Esophagus muscularis mucosa (tissue), 4 donors: ENCODE data around the gene MTUS2. TPM values are rescaled to one million over a fixed set of nuclear protein-coding genes. Genes with fewer than 3 reads are reported as not detected.
A peak's percentile ranks its signal among the peaks of the same experiment; 100 is the strongest.

Experiments used
- DNase-seq: peaks from one replicate; pipeline ENCODE4 v3.0.0-alpha.2; 2017; ENCODE audit errors: extremely low spot score
- H3K27ac ChIP-seq, 4 donors: fragments of 200-600 bp; sonication (generic); replicated peaks in 1 of 4; 1 replicate in 3 of 4; 2 replicates in 1 of 4; pipeline ENCODE4 v1.5.1; 2016 to 2019; ENCODE audit warnings: mild to moderate bottlenecking in 1 of 4
- H3K27me3 ChIP-seq, 4 donors: fragments of 200-600 bp; sonication (generic); one replicate each; pipeline versions ENCODE4 v1.5.1 to v1.6.0; 2016 to 2019
- H3K36me3 ChIP-seq, 4 donors: fragments of 200-600 bp; sonication (generic); one replicate each; pipeline ENCODE4 v1.5.1; 2016 to 2019
- H3K4me1 ChIP-seq, 4 donors: fragments of 200-600 bp; sonication (generic); one replicate each; pipeline ENCODE4 v1.5.1; 2016 to 2019
- H3K4me3 ChIP-seq, 4 donors: fragments of 200-600 bp; sonication (generic); 1 replicate in 2 of 4; 2 replicates in 2 of 4; pipeline ENCODE4 v1.5.1; 2016 to 2019; ENCODE audit warnings: mild to moderate bottlenecking in 4 of 4, moderate library complexity in 1 of 4
- H3K9me3 ChIP-seq, 4 donors: fragments of 200-600 bp; sonication (generic); 1 replicate in 3 of 4; 2 replicates in 1 of 4; pipeline ENCODE4 v1.5.1; 2016 to 2019
- CTCF ChIP-seq, 3 experiments: fragments of 200-600 bp in 2 of 3; fragments of 450-650 bp in 1 of 3; sonication (generic) in 2 of 3; IDR thresholded peaks; one replicate each; pipeline ENCODE4 v1.5.1; 2017 to 2019; ENCODE audit warnings: antibody characterized with exemption in 3 of 3, mild to moderate bottlenecking in 2 of 3, moderate library complexity in 1 of 3
- EP300 ChIP-seq: sonication (generic); formaldehyde crosslinking; IDR thresholded peaks from one replicate; pipeline ENCODE4 v1.6.1; 2017; ENCODE audit warnings: antibody characterized with exemption
- POLR2A ChIP-seq: fragments of 450-650 bp; IDR thresholded peaks from one replicate; pipeline ENCODE4 v1.6.1; 2017; ENCODE audit warnings: antibody characterized with exemption, moderate library complexity, mild to moderate bottlenecking, low read depth
- POLR2AphosphoS5 ChIP-seq, 2 donors: sonication (generic); formaldehyde crosslinking; IDR thresholded peaks; one replicate each; pipeline ENCODE4 v1.6.1; 2017; ENCODE audit warnings: antibody characterized with exemption in 2 of 2
- WGBS: methylation state at CpG from one replicate; pipeline ENCODE4 v1.1.5; 2018; 5-methylcytosine and 5-hydroxymethylcytosine counted together
- intact Hi-C: fragments of 100-400 bp; cut with DNase I; formaldehyde crosslinking; loops from one replicate; pipeline ENCODE4 v1.15.1; 2023
- total RNA-seq, 4 donors: library from RNA; depleted of rRNA; stranded (reverse); fragments of >200 nt; gene quantifications; one replicate each; pipeline versions ENCODE4 v1.1.0 to v1.2.1, GENCODE V29; 2016

MTUS2 gene
- total RNA-seq, 4 donors from 2014 or later: 7.1 to 46.2 (median 12.8) TPM

GRCh38 chr13:29109987-29110386, 289.8 kb downstream of the MTUS2 start:
- Histone ChIP-seq H3K27me3 (no peaks in the 10 kb centered on the region), H3K4me3 (no peak overlapping the region), H3K4me1 (peaks cover 9 to 29% (median 14%) of the 10 kb centered on the region in 4 donors), H3K36me3 (no peaks in the 10 kb centered on the region), H3K9me3 (no peaks in the 10 kb centered on the region), H3K27ac (peak overlapping the region in 3 of 4 donors; percentile 2 to 25 (median 20))
- intact Hi-C loops: no loop called here
- 59% methylated on average over 2 of the region's 2 CpGs for WGBS
- TF ChIP-seq EP300 (no peak), POLR2AphosphoS5 (IDR thresholded peaks at IDR 0.05) (no peak), CTCF (IDR thresholded peaks at IDR 0.05) (no peak), POLR2A (no peak)
- no peak for DNase-seq

GRCh38 chr13:29111446-29111845, 291.3 kb downstream of the MTUS2 start:
- TF ChIP-seq CTCF (IDR thresholded peaks at IDR 0.05): no peak
- no peak for TF ChIP-seq EP300
- no peak for TF ChIP-seq POLR2A
- TF ChIP-seq POLR2AphosphoS5 (IDR thresholded peaks at IDR 0.05): no peak
- no peak overlapping the region for H3K27ac ChIP-seq
- no peaks in the 10 kb centered on the region for H3K9me3 ChIP-seq
- 91% methylated on average over 2 of the region's 2 CpGs for WGBS
- H3K27me3 ChIP-seq: no peaks in the 10 kb centered on the region
- no peak for DNase-seq
- no peak overlapping the region for H3K4me3 ChIP-seq
- no peaks in the 10 kb centered on the region for H3K36me3 ChIP-seq
- H3K4me1 ChIP-seq: peaks cover 9 to 29% (median 14%) of the 10 kb centered on the region in 4 donors
- intact Hi-C loops: no loop called here

GRCh38 chr13:29115842-29116241, 295.7 kb downstream of the MTUS2 start:
- Histone ChIP-seq H3K9me3 (no peaks in the 10 kb centered on the region), H3K4me1 (peaks cover 0 to 6% (median 0%) of the 10 kb centered on the region in 4 donors), H3K27me3 (no peaks in the 10 kb centered on the region), H3K36me3 (no peaks in the 10 kb centered on the region), H3K27ac (no peak overlapping the region), H3K4me3 (no peak overlapping the region)
- DNase-seq: no peak
- no peak for TF ChIP-seq CTCF (IDR thresholded peaks at IDR 0.05)
- TF ChIP-seq EP300: no peak
- TF ChIP-seq POLR2A: no peak
- TF ChIP-seq POLR2AphosphoS5 (IDR thresholded peaks at IDR 0.05): no peak
- intact Hi-C loops: no loop called here
- 95% methylated on average over 1 of the region's 1 CpG for WGBS

GRCh38 chr13:29117663-29118062, 297.5 kb downstream of the MTUS2 start:
- H3K9me3 ChIP-seq: no peaks in the 10 kb centered on the region
- H3K4me3 ChIP-seq: no peak overlapping the region
- intact Hi-C loops: no loop called here
- DNase-seq: no peak
- H3K27me3 ChIP-seq: no peaks in the 10 kb centered on the region
- H3K27ac ChIP-seq: no peak overlapping the region
- H3K4me1 ChIP-seq: no peaks in the 10 kb centered on the region
- no peaks in the 10 kb centered on the region for H3K36me3 ChIP-seq
- 80% methylated on average over 8 of the region's 8 CpGs for WGBS
- no peak for TF ChIP-seq POLR2A
- no peak for TF ChIP-seq CTCF (IDR thresholded peaks at IDR 0.05)

- DNase-seq: no peak
- H3K27me3 ChIP-seq: no peaks in the 10 kb centered on the region
- 83% methylated on average over 1 of the region's 1 CpG for WGBS
- H3K4me3 ChIP-seq: no peak overlapping the region
- intact Hi-C loops: no loop called here
- no peaks in the 10 kb centered on the region for H3K9me3 ChIP-seq
- no peaks in the 10 kb centered on the region for H3K36me3 ChIP-seq
- TF ChIP-seq CTCF (IDR thresholded peaks at IDR 0.05): no peak
- no peak for TF ChIP-seq EP300
- TF ChIP-seq POLR2AphosphoS5 (IDR thresholded peaks at IDR 0.05): no peak
- no peak for TF ChIP-seq POLR2A
- H3K4me1 ChIP-seq: no peaks in the 10 kb centered on the region
- no peak overlapping the region for H3K27ac ChIP-seq
Observed at GRCh38 chr13:29118471-29118870, 298.3 kb downstream of the MTUS2 start.
